Smooth muscle cell (in vitro differentiated cells): Measurements from ENCODE around the gene MARK3. TPM values are rescaled to one million over a fixed set of nuclear protein-coding genes. Genes with fewer than 3 reads are reported as not detected.
A peak's percentile ranks its signal among the peaks of the same experiment; 100 is the strongest.

ENCODE experiments used
- DNase-seq: peaks from one replicate; lab custom pipeline; 2025; ENCODE audit not compliant: unreplicated experiment; lab: John Stamatoyannopoulos, UW
- H2AFZ ChIP-seq: fragments of 200-600 bp; sonication (generic); 2 replicates; pipeline ENCODE4 v1.6.0; 2016; ENCODE audit warnings: antibody characterized with exemption, low read depth, mild to moderate bottlenecking
- H3F3A ChIP-seq: fragments of 200-600 bp; sonication (generic); 2 replicates; pipeline ENCODE4 v1.6.0; 2017; ENCODE audit warnings: antibody characterized with exemption, low read depth
- H3K27ac ChIP-seq: fragments of 200-600 bp; sonication (generic); 2 replicates; pipeline ENCODE4 v1.5.1; 2016; ENCODE audit warnings: low read depth, mild to moderate bottlenecking
- H3K27me3 ChIP-seq: fragments of 200-600 bp; sonication (generic); 2 replicates; pipeline ENCODE4 v1.6.1; 2016; ENCODE audit warnings: low read depth, mild to moderate bottlenecking
- H3K36me3 ChIP-seq: fragments of 200-600 bp; sonication (generic); 2 replicates; pipeline ENCODE4 v1.5.1; 2016; ENCODE audit warnings: low read depth
- H3K4me1 ChIP-seq: fragments of 200-600 bp; sonication (generic); 2 replicates; pipeline ENCODE4 v1.5.1; 2016; ENCODE audit warnings: low read depth
- H3K4me2 ChIP-seq: fragments of 200-600 bp; sonication (generic); 2 replicates; pipeline ENCODE4 v1.6.0; 2016; ENCODE audit warnings: mild to moderate bottlenecking
- H3K4me3 ChIP-seq: fragments of 200-600 bp; sonication (generic); 2 replicates; pipeline ENCODE4 v1.5.1; 2016; ENCODE audit warnings: mild to moderate bottlenecking
- H3K79me2 ChIP-seq: fragments of 200-600 bp; sonication (generic); 2 replicates; pipeline ENCODE4 v1.6.0; 2016; ENCODE audit warnings: low read depth, mild to moderate bottlenecking
- H3K9ac ChIP-seq: fragments of 200-600 bp; sonication (generic); 2 replicates; pipeline ENCODE4 v1.6.0; 2016; ENCODE audit warnings: low read depth
- H3K9me3 ChIP-seq: fragments of 200-600 bp; sonication (generic); replicated peaks from 2 replicates; pipeline ENCODE4 v1.5.1; 2016; ENCODE audit warnings: low read depth
- H4K20me1 ChIP-seq: fragments of 200-600 bp; sonication (generic); 2 replicates; pipeline ENCODE4 v1.6.0; 2016; ENCODE audit warnings: low read depth
- WGBS: methylation state at CpG from one replicate; pipeline ENCODE4 v1.1.7; 2016; ENCODE audit warnings: low lambda C conversion rate; 5-methylcytosine and 5-hydroxymethylcytosine counted together
- polyA plus RNA-seq: library from polyadenylated mRNA; unstranded; fragments of >200 nt; fragmentation: Nextera tagmentation; extraction: Ambion mirVana; gene quantifications from 2 replicates; pipeline ENCODE4 v1.2.1, GENCODE V29; 2016
- total RNA-seq: library from RNA; depleted of rRNA; stranded (reverse); fragments of >200 nt; gene quantifications from 2 replicates; pipeline ENCODE4 v1.2.3, GENCODE V29; 2014
- TF ChIP-seq, protein P1 (sequence below): fragments of 200-600 bp; sonication (generic); IDR thresholded peaks from 2 replicates; pipeline ENCODE4 v1.5.1; 2017; ENCODE audit warnings: borderline replicate concordance, mild to moderate bottlenecking, antibody characterized with exemption; ENCODE audit not compliant: insufficient read depth, poor library complexity, severe bottlenecking

MARK3 gene
- total and polyA plus RNA-seq, 2 experiments from 2014 or later = 63.2 to 68.4 TPM

DNA sequence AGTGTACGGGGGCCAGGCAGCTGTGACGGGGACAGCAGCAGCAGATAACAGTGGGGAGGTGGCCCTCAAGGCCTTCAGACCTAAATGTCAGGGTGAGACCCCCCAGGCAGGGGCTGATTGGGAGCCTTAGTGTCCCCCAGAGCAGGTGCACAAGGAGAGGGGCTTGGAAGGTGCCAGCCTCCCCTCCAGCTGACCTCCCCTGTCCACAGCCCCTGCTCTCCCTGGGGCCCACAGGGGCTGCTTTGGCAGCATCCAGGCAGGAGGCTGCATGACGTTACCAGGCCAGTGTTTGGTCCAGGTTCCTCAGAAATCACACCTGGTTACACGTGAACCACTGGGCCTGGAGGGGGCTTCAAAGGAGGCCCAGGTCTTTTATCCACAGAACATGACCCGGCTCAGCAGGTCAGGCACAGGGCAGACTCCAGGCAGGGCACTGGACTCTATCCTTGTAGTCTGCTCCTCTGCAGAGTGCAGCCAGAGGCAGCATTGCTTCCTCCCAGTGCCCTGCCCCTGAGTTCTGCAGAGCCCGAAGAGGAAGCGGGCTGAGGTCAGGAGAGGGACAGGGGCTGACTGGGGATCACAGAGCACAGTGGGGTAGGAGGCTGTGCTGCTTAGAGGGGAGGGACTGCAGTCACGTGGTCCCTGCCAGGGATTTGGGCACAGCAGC, 141.2 kb downstream of the MARK3 start:
- Histone ChIP-seq H3K79me2 (peaks cover 13% of the 10 kb centered on the region), H3K27ac (no peak overlapping the region), H3K9ac (no peak overlapping the region), H3K4me2 (no peak overlapping the region), H2AFZ (no peak overlapping the region), H4K20me1 (peaks cover 19% of the 10 kb centered on the region), H3K4me3 (no peak overlapping the region), H3K9me3 (no peaks in the 10 kb centered on the region), H3K4me1 (peaks cover 25% of the 10 kb centered on the region), H3K36me3 (no peaks in the 10 kb centered on the region), H3F3A (no peaks in the 10 kb centered on the region), H3K27me3 (peaks cover 19% of the 10 kb centered on the region)
- DNase-seq = no peak
- 76% methylated on average over 8 of the region's 8 CpGs for WGBS
- TF ChIP-seq, protein P1, sequence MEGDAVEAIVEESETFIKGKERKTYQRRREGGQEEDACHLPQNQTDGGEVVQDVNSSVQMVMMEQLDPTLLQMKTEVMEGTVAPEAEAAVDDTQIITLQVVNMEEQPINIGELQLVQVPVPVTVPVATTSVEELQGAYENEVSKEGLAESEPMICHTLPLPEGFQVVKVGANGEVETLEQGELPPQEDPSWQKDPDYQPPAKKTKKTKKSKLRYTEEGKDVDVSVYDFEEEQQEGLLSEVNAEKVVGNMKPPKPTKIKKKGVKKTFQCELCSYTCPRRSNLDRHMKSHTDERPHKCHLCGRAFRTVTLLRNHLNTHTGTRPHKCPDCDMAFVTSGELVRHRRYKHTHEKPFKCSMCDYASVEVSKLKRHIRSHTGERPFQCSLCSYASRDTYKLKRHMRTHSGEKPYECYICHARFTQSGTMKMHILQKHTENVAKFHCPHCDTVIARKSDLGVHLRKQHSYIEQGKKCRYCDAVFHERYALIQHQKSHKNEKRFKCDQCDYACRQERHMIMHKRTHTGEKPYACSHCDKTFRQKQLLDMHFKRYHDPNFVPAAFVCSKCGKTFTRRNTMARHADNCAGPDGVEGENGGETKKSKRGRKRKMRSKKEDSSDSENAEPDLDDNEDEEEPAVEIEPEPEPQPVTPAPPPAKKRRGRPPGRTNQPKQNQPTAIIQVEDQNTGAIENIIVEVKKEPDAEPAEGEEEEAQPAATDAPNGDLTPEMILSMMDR = no peak

DNA sequence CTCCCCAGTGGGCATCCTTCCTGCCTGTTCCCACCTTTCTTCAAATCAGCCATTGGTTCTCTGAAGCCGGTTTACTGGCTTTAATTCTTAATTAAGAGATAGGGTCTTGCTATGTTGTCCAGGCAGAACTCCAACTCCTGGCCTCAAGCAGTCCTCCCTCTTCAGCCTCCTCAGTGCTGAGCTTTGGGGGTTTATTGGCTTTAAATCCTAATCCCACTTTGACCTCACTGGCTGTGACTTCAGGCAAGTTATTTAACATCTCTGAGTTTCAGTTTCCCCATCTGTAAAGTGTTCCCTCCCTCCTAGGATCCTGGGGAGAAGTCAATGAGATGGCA, 141.7 kb downstream of the MARK3 start:
- Histone ChIP-seq H3K4me1 (peaks cover 21% of the 10 kb centered on the region), H4K20me1 (peaks cover 24% of the 10 kb centered on the region), H3K9ac (no peak overlapping the region), H3F3A (no peaks in the 10 kb centered on the region), H3K4me3 (no peak overlapping the region), H3K27ac (no peak overlapping the region), H3K79me2 (peaks cover 13% of the 10 kb centered on the region), H2AFZ (no peak overlapping the region), H3K36me3 (no peaks in the 10 kb centered on the region), H3K27me3 (peaks cover 17% of the 10 kb centered on the region), H3K4me2 (no peak overlapping the region), H3K9me3 (no peaks in the 10 kb centered on the region)
- WGBS = 92% methylated on average over 1 of the region's 1 CpG
- DNase-seq = no peak
- TF ChIP-seq, protein P1 = no peak

DNA sequence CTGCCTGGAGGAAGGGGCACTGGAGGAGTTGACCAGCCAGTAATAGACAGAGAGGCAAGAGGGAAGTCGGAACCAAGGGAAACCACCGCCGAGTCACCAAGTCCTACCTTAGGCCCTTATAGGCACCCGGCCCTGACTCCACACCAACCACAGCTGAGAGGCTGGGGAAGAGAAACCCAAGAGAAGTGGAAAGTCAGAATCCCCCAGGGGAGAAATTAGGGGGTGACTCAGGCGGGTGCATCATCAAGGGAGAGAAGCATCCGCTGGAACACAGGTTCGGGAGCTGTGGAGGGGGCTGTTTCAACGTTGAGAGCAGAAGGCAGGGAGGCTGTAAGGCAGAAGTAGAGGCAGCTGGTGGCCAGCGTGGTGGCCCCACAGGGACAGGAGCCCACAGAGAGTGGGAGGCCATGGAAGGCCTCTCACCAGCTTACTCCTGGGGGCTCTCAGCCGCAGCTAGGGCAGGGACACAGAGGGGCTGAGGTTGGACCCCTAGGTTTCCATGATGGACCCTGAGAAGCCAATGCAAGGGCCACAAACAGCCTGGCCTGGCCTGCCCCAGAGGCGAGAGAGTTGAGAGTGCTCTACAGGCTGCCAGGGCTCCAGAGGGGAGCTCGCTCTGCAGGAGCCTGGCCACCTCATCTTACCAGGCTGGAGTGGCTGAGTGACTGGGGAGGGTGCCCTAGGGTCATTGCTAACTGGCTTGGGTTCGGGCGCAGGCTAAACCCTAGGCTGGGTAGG, 142.4 kb downstream of the MARK3 start:
- no peak overlapping the region for H3K27ac ChIP-seq
- H3K4me1 ChIP-seq = peaks cover 18% of the 10 kb centered on the region
- peak overlapping the region; percentile 85 for H3K4me3 ChIP-seq
- TF ChIP-seq, protein P1 = no peak
- peaks cover 13% of the 10 kb centered on the region for H3K79me2 ChIP-seq
- peaks cover 12% of the 10 kb centered on the region for H3K27me3 ChIP-seq
- WGBS = 97% methylated on average over 13 of the region's 14 CpGs
- no peaks in the 10 kb centered on the region for H3F3A ChIP-seq
- peaks cover 26% of the 10 kb centered on the region for H4K20me1 ChIP-seq
- H3K9me3 ChIP-seq = no peaks in the 10 kb centered on the region
- no peak overlapping the region for H3K4me2 ChIP-seq
- no peak overlapping the region for H3K9ac ChIP-seq
- H3K36me3 ChIP-seq = no peaks in the 10 kb centered on the region
- H2AFZ ChIP-seq = no peak overlapping the region
- no peak for DNase-seq
